K562 (cell line): Measurements from ENCODE around the gene MLLT6. TPM values are rescaled to one million over a fixed set of nuclear protein-coding genes. Genes with fewer than 3 reads are reported as not detected.

Experiments
- ATAC-seq: fragments of 200-7000 bp; cut with Tn5 transposase; 3 replicates; pipeline ENCODE4 v1.9.1; 2020; ENCODE audit warnings: moderate library complexity
- BruUV-seq: library from RNA; stranded (reverse); fragments of 400-500 nt; replicated peaks from 2 replicates; lab custom pipeline; 2021; lab: Mats Ljungman, UMichigan
- CTCF ChIA-PET: fragments of 300-600 bp; formaldehyde crosslinking; extraction: SDS; loops from one replicate; lab custom pipeline; 2021; ENCODE audit warnings: low intra/inter-chr PET ratio; lab: Yijun Ruan, JAX
- POLR2A ChIA-PET: fragments of 300-600, 350-650 bp; sonication (Branson Sonifier 250); formaldehyde crosslinking; extraction: SDS; loops from one replicate; lab custom pipeline; 2021; ENCODE audit warnings: antibody characterized with exemption, inconsistent platforms; lab: Yijun Ruan, JAX
- DNase-seq, 4 experiments: peaks; one replicate each; pipeline versions ENCODE4 v3.0.0 to v3.0.0-alpha.2; 2011 to 2018; ENCODE audit warnings: low spot score in 3 of 4, mixed read lengths in 3 of 4; ENCODE audit errors: extremely low read depth in 1 of 4
- FAIRE-seq: peaks from 2 replicates; lab custom pipeline; 2011; peaks lifted over from hg19 to GRCh38; lab: Jason Lieb, UNC
- H2AFZ ChIP-seq: 2 replicates; pipeline ENCODE4 v1.6.0; 2011; ENCODE audit warnings: low read depth, low read length, control low read depth, inconsistent platforms
- H3K27ac ChIP-seq: fragments of 200-600 bp; 3 replicates; pipeline ENCODE4 v1.8.0; 2011; ENCODE audit warnings: low read depth, mild to moderate bottlenecking, control low read depth, inconsistent platforms, low read length, moderate library complexity, mixed read lengths; ENCODE audit errors: extremely low read depth
- H3K27me3 ChIP-seq, 2 experiments: fragments of 300-600 bp in 1 of 2; 2 replicates in 1 of 2; 3 replicates in 1 of 2; pipeline versions ENCODE4 v1.6.0 to v1.8.0; 2011; ENCODE audit warnings: inconsistent platforms in 2 of 2, low read length in 2 of 2, mild to moderate bottlenecking in 1 of 2, mixed read lengths in 1 of 2, moderate library complexity in 1 of 2; ENCODE audit not compliant: control insufficient read depth in 2 of 2, insufficient read depth in 2 of 2
- H3K36me3 ChIP-seq: fragments of 300-600 bp; 3 replicates; pipeline ENCODE4 v1.8.0; 2011; ENCODE audit warnings: mild to moderate bottlenecking, low read length, inconsistent platforms; ENCODE audit not compliant: control insufficient read depth, insufficient read depth
- H3K4me1 ChIP-seq, 2 experiments: fragments of 200-600 bp in 1 of 2; replicated peaks in 1 of 2; 2 replicates in 1 of 2; 3 replicates in 1 of 2; pipeline versions ENCODE4 v1.5.1 to v1.8.0; 2011; ENCODE audit warnings: inconsistent platforms in 2 of 2, low read length in 2 of 2, mild to moderate bottlenecking in 1 of 2, mixed read lengths in 1 of 2, moderate library complexity in 1 of 2; ENCODE audit not compliant: control insufficient read depth in 2 of 2, insufficient read depth in 2 of 2
- H3K4me2 ChIP-seq: 2 replicates; pipeline ENCODE4 v1.6.1; 2011; ENCODE audit warnings: low read length, control low read depth, inconsistent platforms, mixed read lengths; ENCODE audit not compliant: insufficient read depth
- H3K4me3 ChIP-seq: fragments of 200-600 bp; sonication (generic), shearing (Covaris generic); 2 replicates; pipeline ENCODE4 v1.5.1; 2016; ENCODE audit warnings: control low read depth, inconsistent platforms
- H3K79me2 ChIP-seq: fragments of 200-600 bp; 3 replicates; pipeline ENCODE4 v1.8.0; 2011; ENCODE audit warnings: low read length, inconsistent platforms; ENCODE audit not compliant: control insufficient read depth, insufficient read depth
- H3K9ac ChIP-seq, 2 experiments: 2 replicates each; pipeline versions ENCODE4 v1.6.0 to v1.6.1; 2011; ENCODE audit warnings: low read depth in 2 of 2, low read length in 2 of 2, control low read depth in 1 of 2, inconsistent platforms in 1 of 2, mild to moderate bottlenecking in 1 of 2, mixed read lengths in 1 of 2; ENCODE audit not compliant: insufficient read depth in 1 of 2
- H3K9me1 ChIP-seq: one replicate; pipeline ENCODE4 v1.6.0; 2011; ENCODE audit warnings: inconsistent platforms, mild to moderate bottlenecking, low read length, moderate library complexity; ENCODE audit not compliant: control insufficient read depth, insufficient read depth
- H3K9me3 ChIP-seq: replicated peaks from 2 replicates; pipeline ENCODE4 v1.5.1; 2011; ENCODE audit warnings: low read depth, low read length, inconsistent platforms; ENCODE audit not compliant: control insufficient read depth, insufficient read depth
- H4K20me1 ChIP-seq: replicated peaks from 2 replicates; pipeline ENCODE4 v1.6.1; 2011; ENCODE audit warnings: low read length, inconsistent platforms, mixed read lengths; ENCODE audit not compliant: control insufficient read depth, insufficient read depth
- COPS2 ChIP-seq: fragments of 450-650 bp; conservative IDR thresholded peaks from 2 replicates; pipeline ENCODE4 v1.6.1; 2016; ENCODE audit warnings: mild to moderate bottlenecking, moderate library complexity
- DPF2 ChIP-seq: fragments of 450-650 bp; IDR thresholded peaks from 2 replicates; pipeline ENCODE4 v1.6.1; 2016
- FOXJ3 ChIP-seq: sonication (generic); formaldehyde crosslinking; IDR thresholded peaks from 2 replicates; pipeline ENCODE4 v1.4.0; 2020; ENCODE audit warnings: mild to moderate bottlenecking, missing genetic modification reagents
- HLTF ChIP-seq: fragments of 450-650 bp; IDR thresholded peaks from 2 replicates; pipeline ENCODE4 v1.6.1; 2016
- NCOA2 ChIP-seq, 2 experiments: fragments of 450-650 bp; IDR thresholded peaks; 2 replicates each; pipeline ENCODE4 v1.6.1; 2018; ENCODE audit warnings: mild to moderate bottlenecking in 2 of 2, moderate library complexity in 1 of 2; ENCODE audit not compliant: partially characterized antibody in 2 of 2
- NR4A1 ChIP-seq, 2 experiments: fragments of 250-450 bp in 1 of 2; fragments of 450-650 bp in 1 of 2; sonication (Bioruptor Pico) in 1 of 2; IDR thresholded peaks; 2 replicates each; pipeline versions ENCODE4 v1.4.0 to v1.6.1; 2016 to 2020; ENCODE audit warnings: mild to moderate bottlenecking in 2 of 2, missing compliant biosample characterization in 1 of 2, missing genetic modification characterization in 1 of 2, moderate library complexity in 1 of 2
- ZNF124 ChIP-seq: sonication (generic); formaldehyde crosslinking; IDR thresholded peaks from 2 replicates; pipeline ENCODE4 v1.8.1; 2022; ENCODE audit warnings: missing genetic modification reagents
- ZNF146 ChIP-seq: IDR thresholded peaks from one replicate; pipeline ENCODE4 v1.6.1; 2018; ENCODE audit warnings: missing compliant biosample characterization; ENCODE audit not compliant: unreplicated experiment
- ZNF24 ChIP-seq: fragments of 450-650 bp; IDR thresholded peaks from 2 replicates; pipeline ENCODE4 v1.6.1; 2016
- WGBS: fragments of 100-300 bp; shearing (Covaris generic); methylation state at CpG from one replicate; pipeline ENCODE4 v1.1.6; 2016; ENCODE audit warnings: low coverage, mixed read lengths; ENCODE audit not compliant: insufficient coverage; ENCODE audit errors: missing lambda C conversion rate; 5-methylcytosine and 5-hydroxymethylcytosine counted together
- in situ Hi-C: fragments of 300-500 bp; cut with MboI; formaldehyde crosslinking; loops from 4 replicates; pipeline ENCODE4 v1.15.0; 2018; ENCODE audit warnings: inconsistent platforms, mixed read lengths
- intact Hi-C: fragments of 100-400 bp; cut with micrococcal nuclease; formaldehyde crosslinking; loops from 2 replicates; pipeline ENCODE4 v1.14.2; 2022
- polyA plus RNA-seq, 8 experiments: library from polyadenylated mRNA; depleted of rRNA in 4 of 8; stranded (reverse) in 5 of 8; unstranded in 3 of 8; fragments of >200 nt; fragmentation: Nextera tagmentation in 2 of 8; fragmentation: Illumina TruSeq in 1 of 8; extraction: Ambion mirVana in 2 of 8; extraction: Trizol in 1 of 8; gene quantifications; 2 replicates each; pipeline versions ENCODE4 v1.2.1 to v1.2.3, GENCODE V29; 2011 to 2014; ENCODE audit warnings: inconsistent platforms in 1 of 8, missing spikeins in 1 of 8
- total RNA-seq, 7 experiments: library from RNA; depleted of rRNA in 6 of 7; stranded (reverse); fragments of >200 nt in 6 of 7; fragmentation: Illumina TruSeq in 2 of 7; extraction: Trizol in 2 of 7; gene quantifications; 2 replicates each; pipeline versions ENCODE4 v1.2.1 to v1.2.3, GENCODE V29; 2011 to 2021; ENCODE audit warnings: low replicate concordance in 1 of 7
- TF ChIP-seq, protein P1 (sequence below): sonication (generic); formaldehyde crosslinking; IDR thresholded peaks from 2 replicates; pipeline ENCODE4 v1.8.0; 2022; ENCODE audit warnings: mild to moderate bottlenecking, low read depth, missing genetic modification reagents
- TF ChIP-seq, protein P2 (sequence below): fragments of 200-800 bp; sonication (Bioruptor generic); IDR thresholded peaks from 2 replicates; pipeline ENCODE4 v1.6.1; 2016; ENCODE audit warnings: missing genetic modification characterization, missing compliant biosample characterization
- TF ChIP-seq, protein P3 (sequence below): fragments of 200-800 bp; sonication (Bioruptor generic); IDR thresholded peaks from 2 replicates; pipeline ENCODE4 v1.6.1; 2017; ENCODE audit warnings: missing genetic modification characterization, missing compliant biosample characterization
- TF ChIP-seq, protein P4 (sequence below): fragments of 450-650 bp; IDR thresholded peaks from 2 replicates; pipeline ENCODE4 v1.6.1; 2016; ENCODE audit warnings: low read depth, mild to moderate bottlenecking, moderate library complexity

The MLLT6 gene
- total and polyA plus RNA-seq, 9 of the 15 experiments (the other 6 are each of a cell fraction or from before 2014, with no cell fraction given), result 3.1 to 71.7 (median 30.0) TPM

DNA sequence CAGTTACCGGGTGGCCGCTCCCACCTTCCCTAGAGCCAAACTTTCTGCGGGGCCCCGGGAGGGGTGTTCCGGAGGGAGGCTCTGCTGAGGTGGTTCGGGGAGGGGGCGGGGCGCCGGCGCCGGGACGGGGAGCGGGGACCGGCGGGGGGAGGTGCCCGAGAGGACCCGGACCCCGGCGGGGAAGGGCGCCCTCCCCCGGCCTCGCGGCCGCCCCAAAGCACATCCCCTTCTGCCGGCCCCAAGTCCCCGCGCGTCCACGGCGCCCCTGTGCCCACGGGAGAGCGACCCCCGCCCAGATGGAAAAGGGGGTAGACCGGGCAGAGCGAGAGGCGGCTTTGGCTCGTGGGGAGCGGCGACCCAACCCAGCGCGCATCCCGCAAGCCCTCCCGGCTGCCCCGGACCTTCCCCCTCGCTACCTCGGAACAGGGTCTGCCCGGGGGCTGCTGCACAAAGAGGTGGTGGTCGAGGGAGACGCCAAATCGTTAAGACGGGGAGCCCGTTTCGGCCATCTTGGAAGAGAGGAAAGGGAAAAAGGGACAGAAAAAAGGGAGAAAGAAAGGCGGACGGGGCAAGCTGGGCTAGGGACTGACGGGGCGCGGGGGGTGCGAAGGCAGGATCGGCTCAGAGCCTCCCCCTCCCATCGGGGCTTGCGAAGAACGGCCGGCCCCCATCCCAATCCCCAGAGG is 42.5 kb downstream of the MLLT6 start:
- Histone ChIP-seq H3K9me1 (peaks cover 4% of the 10 kb centered on the region), H3K4me3 (peak overlapping the region; percentile 92), H3K4me2 (peak overlapping the region; percentile 92), H2AFZ (peak overlapping the region; percentile 91), H3K4me1 (peaks cover 22 to 55% of the 10 kb centered on the region in 2 experiments), H3K9me3 (no peaks in the 10 kb centered on the region), H4K20me1 (peaks cover 9% of the 10 kb centered on the region), H3K9ac (peak overlapping the region; percentile 86 to 94), H3K27ac (peak overlapping the region; percentile 83), H3K36me3 (peaks cover 3% of the 10 kb centered on the region; the same call in 1 of the 3 replicates), H3K79me2 (peaks cover 83% of the 10 kb centered on the region), H3K27me3 (no peaks in the 10 kb centered on the region)
- POLR2A ChIA-PET, result no interaction called here
- peak; percentile 61 to 89 (median 80) for DNase-seq
- 0% methylated on average over 25 of the region's 64 CpGs for WGBS
- in situ Hi-C loops, result no loop called here
- peak; percentile 5; the same call in 2 of the 3 replicates for ATAC-seq
- no peak for FAIRE-seq
- intact Hi-C loops, result no loop called here
- no TSS peak for BruUV-seq
- CTCF ChIA-PET, result interaction anchor here (0.5 kb wide), 1 partner anchor 205 kb away, joined by 4 read pairs; no protein-coding TSS in a partner anchor
- no peak for TF ChIP-seq ZNF24
- TF ChIP-seq, protein P1, sequence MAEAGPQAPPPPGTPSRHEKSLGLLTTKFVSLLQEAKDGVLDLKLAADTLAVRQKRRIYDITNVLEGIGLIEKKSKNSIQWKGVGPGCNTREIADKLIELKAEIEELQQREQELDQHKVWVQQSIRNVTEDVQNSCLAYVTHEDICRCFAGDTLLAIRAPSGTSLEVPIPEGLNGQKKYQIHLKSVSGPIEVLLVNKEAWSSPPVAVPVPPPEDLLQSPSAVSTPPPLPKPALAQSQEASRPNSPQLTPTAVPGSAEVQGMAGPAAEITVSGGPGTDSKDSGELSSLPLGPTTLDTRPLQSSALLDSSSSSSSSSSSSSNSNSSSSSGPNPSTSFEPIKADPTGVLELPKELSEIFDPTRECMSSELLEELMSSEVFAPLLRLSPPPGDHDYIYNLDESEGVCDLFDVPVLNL (CRISPR knock-in tag), result no peak
- TF ChIP-seq, protein P2, sequence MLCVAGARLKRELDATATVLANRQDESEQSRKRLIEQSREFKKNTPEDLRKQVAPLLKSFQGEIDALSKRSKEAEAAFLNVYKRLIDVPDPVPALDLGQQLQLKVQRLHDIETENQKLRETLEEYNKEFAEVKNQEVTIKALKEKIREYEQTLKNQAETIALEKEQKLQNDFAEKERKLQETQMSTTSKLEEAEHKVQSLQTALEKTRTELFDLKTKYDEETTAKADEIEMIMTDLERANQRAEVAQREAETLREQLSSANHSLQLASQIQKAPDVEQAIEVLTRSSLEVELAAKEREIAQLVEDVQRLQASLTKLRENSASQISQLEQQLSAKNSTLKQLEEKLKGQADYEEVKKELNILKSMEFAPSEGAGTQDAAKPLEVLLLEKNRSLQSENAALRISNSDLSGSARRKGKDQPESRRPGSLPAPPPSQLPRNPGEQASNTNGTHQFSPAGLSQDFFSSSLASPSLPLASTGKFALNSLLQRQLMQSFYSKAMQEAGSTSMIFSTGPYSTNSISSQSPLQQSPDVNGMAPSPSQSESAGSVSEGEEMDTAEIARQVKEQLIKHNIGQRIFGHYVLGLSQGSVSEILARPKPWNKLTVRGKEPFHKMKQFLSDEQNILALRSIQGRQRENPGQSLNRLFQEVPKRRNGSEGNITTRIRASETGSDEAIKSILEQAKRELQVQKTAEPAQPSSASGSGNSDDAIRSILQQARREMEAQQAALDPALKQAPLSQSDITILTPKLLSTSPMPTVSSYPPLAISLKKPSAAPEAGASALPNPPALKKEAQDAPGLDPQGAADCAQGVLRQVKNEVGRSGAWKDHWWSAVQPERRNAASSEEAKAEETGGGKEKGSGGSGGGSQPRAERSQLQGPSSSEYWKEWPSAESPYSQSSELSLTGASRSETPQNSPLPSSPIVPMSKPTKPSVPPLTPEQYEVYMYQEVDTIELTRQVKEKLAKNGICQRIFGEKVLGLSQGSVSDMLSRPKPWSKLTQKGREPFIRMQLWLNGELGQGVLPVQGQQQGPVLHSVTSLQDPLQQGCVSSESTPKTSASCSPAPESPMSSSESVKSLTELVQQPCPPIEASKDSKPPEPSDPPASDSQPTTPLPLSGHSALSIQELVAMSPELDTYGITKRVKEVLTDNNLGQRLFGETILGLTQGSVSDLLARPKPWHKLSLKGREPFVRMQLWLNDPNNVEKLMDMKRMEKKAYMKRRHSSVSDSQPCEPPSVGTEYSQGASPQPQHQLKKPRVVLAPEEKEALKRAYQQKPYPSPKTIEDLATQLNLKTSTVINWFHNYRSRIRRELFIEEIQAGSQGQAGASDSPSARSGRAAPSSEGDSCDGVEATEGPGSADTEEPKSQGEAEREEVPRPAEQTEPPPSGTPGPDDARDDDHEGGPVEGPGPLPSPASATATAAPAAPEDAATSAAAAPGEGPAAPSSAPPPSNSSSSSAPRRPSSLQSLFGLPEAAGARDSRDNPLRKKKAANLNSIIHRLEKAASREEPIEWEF (CRISPR knock-in tag), result no peak
- TF ChIP-seq DPF2, result no peak; the same call in 1 of the 2 replicates
- TF ChIP-seq, protein P3, sequence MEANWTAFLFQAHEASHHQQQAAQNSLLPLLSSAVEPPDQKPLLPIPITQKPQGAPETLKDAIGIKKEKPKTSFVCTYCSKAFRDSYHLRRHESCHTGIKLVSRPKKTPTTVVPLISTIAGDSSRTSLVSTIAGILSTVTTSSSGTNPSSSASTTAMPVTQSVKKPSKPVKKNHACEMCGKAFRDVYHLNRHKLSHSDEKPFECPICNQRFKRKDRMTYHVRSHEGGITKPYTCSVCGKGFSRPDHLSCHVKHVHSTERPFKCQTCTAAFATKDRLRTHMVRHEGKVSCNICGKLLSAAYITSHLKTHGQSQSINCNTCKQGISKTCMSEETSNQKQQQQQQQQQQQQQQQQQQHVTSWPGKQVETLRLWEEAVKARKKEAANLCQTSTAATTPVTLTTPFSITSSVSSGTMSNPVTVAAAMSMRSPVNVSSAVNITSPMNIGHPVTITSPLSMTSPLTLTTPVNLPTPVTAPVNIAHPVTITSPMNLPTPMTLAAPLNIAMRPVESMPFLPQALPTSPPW (CRISPR knock-in tag), result peak; percentile 77
- no peak for TF ChIP-seq NCOA2 (IDR thresholded peaks at IDR 0.05; ENCODE audit: partially characterized antibody in 2 of 2)
- no peak for TF ChIP-seq ZNF146 (CRISPR knock-in tag)
- TF ChIP-seq, protein P4, sequence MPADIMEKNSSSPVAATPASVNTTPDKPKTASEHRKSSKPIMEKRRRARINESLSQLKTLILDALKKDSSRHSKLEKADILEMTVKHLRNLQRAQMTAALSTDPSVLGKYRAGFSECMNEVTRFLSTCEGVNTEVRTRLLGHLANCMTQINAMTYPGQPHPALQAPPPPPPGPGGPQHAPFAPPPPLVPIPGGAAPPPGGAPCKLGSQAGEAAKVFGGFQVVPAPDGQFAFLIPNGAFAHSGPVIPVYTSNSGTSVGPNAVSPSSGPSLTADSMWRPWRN, result no peak
- TF ChIP-seq NR4A1 (CRISPR knock-in tag; IDR thresholded peaks at IDR 0.05), result no peak
- TF ChIP-seq NR4A1 (tag; IDR thresholded peaks at IDR 0.05), result no peak
- no peak for TF ChIP-seq COPS2
- no peak for TF ChIP-seq ZNF124 (CRISPR knock-in tag)
- no peak for TF ChIP-seq FOXJ3 (CRISPR knock-in tag)
- peak; percentile 72; the same call in 1 of the 2 replicates for TF ChIP-seq HLTF
